GM10248 (cell line): ENCODE data around the gene MRPL41.
A peak's percentile ranks its signal among the peaks of the same experiment; 100 is the strongest.

Source experiments
- CTCF ChIA-PET: fragments of 300-600 bp; sonication (Branson Sonifier 250); formaldehyde crosslinking; extraction: SDS; loops from one replicate; lab custom pipeline; 2021; ENCODE audit warnings: antibody characterized with exemption; lab: Yijun Ruan, JAX
- POLR2A ChIA-PET: fragments of 350-650 bp; sonication (Branson Sonifier 250); formaldehyde crosslinking; extraction: SDS; loops from one replicate; lab custom pipeline; 2020; ENCODE audit warnings: antibody characterized with exemption; lab: Yijun Ruan, JAX
- DNase-seq: peaks from one replicate; pipeline ENCODE4 v3.0.0; 2012; ENCODE audit errors: extremely low spot score
- CTCF ChIP-seq: IDR thresholded peaks from 2 replicates; pipeline ENCODE4 v1.5.1; 2012; ENCODE audit warnings: mild to moderate bottlenecking, low read depth; ENCODE audit errors: extremely low read depth, missing control alignments, control extremely low read depth

The MRPL41 gene

GRCh38 chr9:137579259-137579604 lies 27.6 kb downstream of the MRPL41 start:
- POLR2A ChIA-PET, result interaction anchor here (0.6 kb wide), 2 partner anchors 15 to 26 kb away, joined by 3 to 4 read pairs; partner anchors contain the start of gene ARRDC1
- TF ChIP-seq CTCF, result no peak
- CTCF ChIA-PET, result interaction anchor here (1.0 to 6.2 kb wide), 6 partner anchors 12 to 59 kb away, joined by 3 to 74 read pairs (median 4); partner anchors contain the start of gene ZMYND19
- DNase-seq, result no peak

GRCh38 chr9:137580209-137580953 lies 28.7 kb downstream of the MRPL41 start:
- ChIA-PET CTCF (interaction anchor here (0.9 to 6.2 kb wide), 3 partner anchors 10 to 92 kb away, joined by 3 to 74 read pairs (median 3); partner anchors contain the start of gene ZMYND19), POLR2A (interaction anchor here (0.5 to 0.6 kb wide), 2 partner anchors 16 to 344 kb away, joined by 4 read pairs; no protein-coding TSS in a partner anchor)
- no peak for DNase-seq
- TF ChIP-seq CTCF, result no peak

DNA sequence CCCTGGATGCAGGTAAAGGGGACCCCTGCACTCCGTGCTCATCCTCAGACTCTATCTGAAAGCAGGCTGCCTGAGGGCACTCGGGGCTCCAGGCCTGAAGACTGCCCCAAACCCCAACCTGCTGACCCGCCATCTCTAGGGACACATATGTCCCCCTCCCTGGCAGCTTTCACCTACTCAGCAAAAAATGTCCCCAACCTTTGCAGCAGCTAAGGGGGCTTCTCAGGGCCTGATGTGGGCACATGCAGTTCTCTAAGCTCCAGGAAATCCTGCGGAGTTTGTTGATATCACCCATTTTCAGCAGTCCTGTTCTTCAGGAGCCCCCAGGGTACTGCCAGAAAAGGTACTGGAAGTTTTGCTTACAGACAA lies 29.3 kb downstream of the MRPL41 start:
- DNase-seq, result no peak
- POLR2A ChIA-PET, result no interaction called here
- CTCF ChIA-PET, result interaction anchor here (0.9 to 6.2 kb wide), 3 partner anchors 10 to 92 kb away, joined by 3 to 74 read pairs (median 3); partner anchors contain the start of gene ZMYND19
- TF ChIP-seq CTCF, result no peak

GRCh38 chr9:137581361-137582285 lies 29.9 kb downstream of the MRPL41 start:
- no peak for DNase-seq
- TF ChIP-seq CTCF, result no peak
- ChIA-PET CTCF (interaction anchor here (0.9 to 6.2 kb wide), 3 partner anchors 9 to 91 kb away, joined by 3 to 74 read pairs (median 3); partner anchors contain the start of gene ZMYND19), POLR2A (no interaction called here)

DNA sequence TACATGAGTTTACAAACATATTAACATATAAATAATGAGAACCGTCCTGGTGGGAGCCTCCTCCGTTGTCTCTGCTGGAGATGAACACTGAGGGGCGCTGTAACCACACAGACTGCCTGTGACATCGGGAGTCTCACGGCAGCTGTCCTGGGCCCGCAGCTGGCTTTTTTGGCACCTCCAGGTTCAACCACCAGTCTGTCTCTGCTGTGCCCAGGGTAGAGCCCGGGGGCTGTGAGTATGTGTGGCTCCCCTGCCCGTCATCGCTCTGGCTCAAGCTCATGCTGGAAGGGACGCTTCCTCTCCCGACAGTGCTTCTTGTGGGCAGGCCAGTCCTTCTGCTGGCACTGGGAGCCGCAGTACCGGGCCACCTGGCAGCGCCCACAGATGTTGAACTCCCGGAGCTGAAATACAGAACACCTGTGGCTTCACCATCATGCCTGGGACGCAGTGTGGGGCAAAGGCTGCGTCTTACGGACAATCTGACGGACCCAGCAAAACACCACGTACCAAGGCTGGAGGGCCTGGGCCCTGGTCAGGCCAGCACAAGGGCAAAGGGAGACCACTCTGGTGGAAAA lies 30.7 kb downstream of the MRPL41 start:
- peak; percentile 22 for TF ChIP-seq CTCF
- ChIA-PET POLR2A (no interaction called here), CTCF (interaction anchor here (6.2 kb wide), 1 partner anchor 8 kb away, joined by 74 read pairs; the partner anchor contains the start of gene ZMYND19)
- DNase-seq, result no peak

GRCh38 chr9:137583347-137583746 lies 31.7 kb downstream of the MRPL41 start:
- DNase-seq, result no peak
- POLR2A ChIA-PET, result no interaction called here
- TF ChIP-seq CTCF, result no peak
- CTCF ChIA-PET, result no interaction called here
